BLaER1 (cell line): ENCODE results near the gene HOXC11.

Source experiments
- H3K27ac ChIP-seq: shearing (Covaris generic); formaldehyde crosslinking; 2 replicates; pipeline ENCODE4 v1.8.1; 2022
- H3K27me3 ChIP-seq: shearing (Covaris generic); formaldehyde crosslinking; 2 replicates; pipeline ENCODE4 v1.8.1; 2022
- H3K36me3 ChIP-seq: shearing (Covaris generic); formaldehyde crosslinking; 2 replicates; pipeline ENCODE4 v1.8.1; 2022
- H3K4me1 ChIP-seq: shearing (Covaris generic); formaldehyde crosslinking; 2 replicates; pipeline ENCODE4 v1.8.1; 2022
- H3K4me2 ChIP-seq: shearing (Covaris generic); formaldehyde crosslinking; 2 replicates; pipeline ENCODE4 v1.8.1; 2022
- H3K4me3 ChIP-seq: shearing (Covaris generic); formaldehyde crosslinking; 2 replicates; pipeline ENCODE4 v1.8.1; 2022
- H3K9ac ChIP-seq: shearing (Covaris generic); formaldehyde crosslinking; 2 replicates; pipeline ENCODE4 v1.8.1; 2022
- H3K9me3 ChIP-seq: shearing (Covaris generic); formaldehyde crosslinking; 2 replicates; pipeline ENCODE4 v1.8.1; 2022
- H4K20me1 ChIP-seq: shearing (Covaris generic); formaldehyde crosslinking; 2 replicates; pipeline ENCODE4 v1.8.1; 2022
- Cebpa-rat ChIP-seq: shearing (Covaris generic); IDR thresholded peaks from 2 replicates; pipeline ENCODE4 v1.8.1; 2022

Gene HOXC11

GRCh38 chr12:53996240-53997203, 23.6 kb downstream of the HOXC11 start:
- Histone ChIP-seq H3K4me1 (no peaks in the 10 kb centered on the region), H4K20me1 (peaks cover 98% of the 10 kb centered on the region), H3K4me2 (peak overlapping the region; percentile 37; the same call in 1 of the 2 replicates), H3K9ac (no peak overlapping the region), H3K36me3 (no peaks in the 10 kb centered on the region), H3K4me3 (no peak overlapping the region), H3K27ac (no peak overlapping the region), H3K27me3 (peaks cover 100% of the 10 kb centered on the region), H3K9me3 (peaks cover 5% of the 10 kb centered on the region; the same call in 1 of the 2 replicates)
- no peak for TF ChIP-seq Cebpa-rat

GRCh38 chr12:53997204-53998109, 24.5 kb downstream of the HOXC11 start:
- Histone ChIP-seq H3K4me2 (no peak overlapping the region), H3K4me3 (no peak overlapping the region), H3K36me3 (no peaks in the 10 kb centered on the region), H3K4me1 (no peaks in the 10 kb centered on the region), H4K20me1 (peaks cover 98% of the 10 kb centered on the region), H3K9me3 (peaks cover 5% of the 10 kb centered on the region; the same call in 1 of the 2 replicates), H3K27me3 (peaks cover 100% of the 10 kb centered on the region), H3K9ac (no peak overlapping the region), H3K27ac (no peak overlapping the region)
- TF ChIP-seq Cebpa-rat: no peak

GRCh38 chr12:53998110-53998899, 25.4 kb downstream of the HOXC11 start:
- H4K20me1 ChIP-seq: peaks cover 97% of the 10 kb centered on the region
- H3K9ac ChIP-seq: no peak overlapping the region
- no peak for TF ChIP-seq Cebpa-rat
- peaks cover 5% of the 10 kb centered on the region; the same call in 1 of the 2 replicates for H3K9me3 ChIP-seq
- peaks cover 100% of the 10 kb centered on the region for H3K27me3 ChIP-seq
- no peaks in the 10 kb centered on the region for H3K36me3 ChIP-seq
- H3K4me2 ChIP-seq: no peak overlapping the region
- no peak overlapping the region for H3K4me3 ChIP-seq
- no peak overlapping the region for H3K27ac ChIP-seq
- H3K4me1 ChIP-seq: no peaks in the 10 kb centered on the region

GRCh38 chr12:53998900-53999236, 25.9 kb downstream of the HOXC11 start:
- peaks cover 5% of the 10 kb centered on the region; the same call in 1 of the 2 replicates for H3K9me3 ChIP-seq
- H3K27ac ChIP-seq: no peak overlapping the region
- H4K20me1 ChIP-seq: peaks cover 96% of the 10 kb centered on the region
- H3K4me3 ChIP-seq: no peak overlapping the region
- H3K9ac ChIP-seq: no peak overlapping the region
- no peak overlapping the region for H3K4me2 ChIP-seq
- no peaks in the 10 kb centered on the region for H3K36me3 ChIP-seq
- no peak for TF ChIP-seq Cebpa-rat
- peaks cover 100% of the 10 kb centered on the region for H3K27me3 ChIP-seq
- no peaks in the 10 kb centered on the region for H3K4me1 ChIP-seq

- H3K9ac ChIP-seq: no peak overlapping the region
- no peak for TF ChIP-seq Cebpa-rat
- peaks cover 100% of the 10 kb centered on the region for H3K27me3 ChIP-seq
- no peak overlapping the region for H3K4me3 ChIP-seq
- no peak overlapping the region for H3K4me2 ChIP-seq
- peaks cover 5% of the 10 kb centered on the region; the same call in 1 of the 2 replicates for H3K9me3 ChIP-seq
- no peaks in the 10 kb centered on the region for H3K36me3 ChIP-seq
- no peaks in the 10 kb centered on the region for H3K4me1 ChIP-seq
- H3K27ac ChIP-seq: no peak overlapping the region
- H4K20me1 ChIP-seq: peaks cover 96% of the 10 kb centered on the region
Measured at GRCh38 chr12:53999559-54000115, 26.7 kb downstream of the HOXC11 start.

GRCh38 chr12:54000116-54001114, 27.5 kb downstream of the HOXC11 start, which contains the start of gene HOXC9:
Gene HOXC9, plus strand, starts transcription at chr12:54000161. Its CDS starts 28 bp downstream, at chr12:54000189.
- Histone ChIP-seq H3K27me3 (peaks cover 100% of the 10 kb centered on the region), H3K27ac (no peak within 1 kb of the TSS), H3K4me3 (no peak within 1 kb of the TSS), H3K36me3 (no peaks in the 10 kb centered on the region), H3K9me3 (peaks cover 5% of the 10 kb centered on the region; the same call in 1 of the 2 replicates), H3K4me1 (no peaks in the 10 kb centered on the region), H4K20me1 (peaks cover 96% of the 10 kb centered on the region), H3K4me2 (no peak within 1 kb of the TSS), H3K9ac (no peak within 1 kb of the TSS)
- TF ChIP-seq Cebpa-rat: no peak

- Histone ChIP-seq H3K4me3 (no peak overlapping the region), H3K27me3 (peaks cover 100% of the 10 kb centered on the region), H3K36me3 (no peaks in the 10 kb centered on the region), H3K4me1 (peaks cover 4% of the 10 kb centered on the region; the same call in 1 of the 2 replicates), H3K27ac (no peak overlapping the region), H4K20me1 (peaks cover 96% of the 10 kb centered on the region), H3K4me2 (no peak overlapping the region), H3K9me3 (peaks cover 5% of the 10 kb centered on the region; the same call in 1 of the 2 replicates), H3K9ac (no peak overlapping the region)
- TF ChIP-seq Cebpa-rat: no peak
Measured at GRCh38 chr12:54001283-54002187, 28.6 kb downstream of the HOXC11 start.
